ES-I3 (cell line): ENCODE data around the gene PTTG2.
"Not testable (repeated sequence)": the region's sequence is repeated elsewhere in the genome, so short reads cannot be mapped to it uniquely, and the experiment has no call there.

Source experiments
- H3K36me3 ChIP-seq: 2 replicates; pipeline ENCODE4 v1.6.1; 2013; ENCODE audit warnings: mild to moderate bottlenecking, low read length, control low read depth, moderate library complexity; ENCODE audit not compliant: insufficient read depth
- H3K4me1 ChIP-seq: 2 replicates; pipeline ENCODE4 v1.6.1; 2013; ENCODE audit warnings: mild to moderate bottlenecking, control low read depth, low read length; ENCODE audit not compliant: insufficient read depth
- H3K9ac ChIP-seq: 2 replicates; pipeline ENCODE4 v1.6.1; 2013; ENCODE audit warnings: low read depth, mild to moderate bottlenecking, low read length, moderate library complexity
- H3K9me3 ChIP-seq: 2 replicates; pipeline ENCODE4 v1.6.1; 2013; ENCODE audit warnings: mild to moderate bottlenecking, low read length, moderate library complexity; ENCODE audit not compliant: control insufficient read depth, insufficient read depth

The PTTG2 gene

DNA sequence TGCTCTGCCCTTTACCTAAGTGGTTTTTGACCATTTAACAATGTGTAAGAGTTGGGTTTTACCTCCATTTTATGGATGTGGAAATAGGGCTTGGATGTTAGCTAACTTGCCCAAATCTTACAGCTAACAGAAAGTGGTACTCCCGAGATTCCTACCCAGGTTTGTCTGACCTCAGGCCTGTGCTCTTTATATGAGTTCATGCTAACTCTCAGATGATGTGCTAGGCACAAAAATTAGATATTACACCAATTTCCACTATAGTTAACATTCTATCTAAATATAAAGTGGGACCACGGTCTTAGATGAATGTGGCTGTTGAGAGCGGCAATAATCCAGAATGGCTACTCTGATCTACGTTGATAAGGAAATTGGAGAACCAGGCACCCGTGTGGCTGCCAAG, at the start of gene PTTG2:
Gene PTTG2, plus strand, starts transcription at position 301 of the 400 bp plus-strand sequence. Its CDS starts 37 bp downstream, at position 338.
- no peaks in the 10 kb centered on the region for H3K36me3 ChIP-seq
- no peak within 1 kb of the TSS for H3K9ac ChIP-seq
- no peaks in the 10 kb centered on the region for H3K9me3 ChIP-seq
- no peaks in the 10 kb centered on the region for H3K4me1 ChIP-seq

DNA sequence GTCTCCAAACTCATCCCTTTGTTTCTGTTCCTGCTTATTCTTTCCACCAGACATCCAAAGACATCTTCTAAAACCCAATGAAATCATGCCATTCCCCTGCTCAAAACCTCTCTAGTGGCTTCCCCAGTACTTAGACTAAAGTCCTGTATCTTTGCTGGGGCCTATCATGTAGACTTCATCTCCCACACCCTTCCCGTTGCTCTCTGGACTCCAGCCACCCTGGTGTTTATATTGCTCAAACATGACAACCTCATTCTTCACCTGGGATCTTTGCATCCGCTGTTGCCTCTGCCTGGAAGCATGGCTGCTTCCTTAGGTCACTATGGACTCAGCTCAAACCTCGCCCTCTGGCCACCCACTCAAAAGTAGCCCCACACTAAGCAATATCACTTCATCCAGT, 45.7 kb upstream of the PTTG2 start:
- no peak overlapping the region for H3K9ac ChIP-seq
- H3K36me3 ChIP-seq, result no peaks in the 10 kb centered on the region
- H3K9me3 ChIP-seq, result no peaks in the 10 kb centered on the region
- no peaks in the 10 kb centered on the region for H3K4me1 ChIP-seq

DNA sequence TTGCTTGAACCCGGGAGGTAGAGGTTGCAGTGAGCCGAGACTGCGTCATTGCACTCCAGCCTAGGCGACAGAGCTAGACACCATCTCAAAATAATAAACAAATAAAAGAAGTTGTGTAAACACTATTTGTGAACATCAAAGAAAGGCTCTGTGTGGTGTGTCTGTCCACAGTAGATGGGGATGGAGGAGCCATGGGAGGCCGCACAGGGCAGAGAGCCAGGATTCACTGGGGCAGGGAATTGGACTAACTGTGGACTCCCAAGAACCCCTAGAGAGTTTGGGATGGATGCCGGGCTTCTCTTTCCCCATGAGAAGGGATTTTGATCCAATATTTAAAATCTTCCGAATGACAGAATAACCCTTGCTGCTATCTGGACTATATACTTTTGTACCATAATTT, 42.8 kb upstream of the PTTG2 start:
- no peaks in the 10 kb centered on the region for H3K9me3 ChIP-seq
- no peaks in the 10 kb centered on the region for H3K4me1 ChIP-seq

DNA sequence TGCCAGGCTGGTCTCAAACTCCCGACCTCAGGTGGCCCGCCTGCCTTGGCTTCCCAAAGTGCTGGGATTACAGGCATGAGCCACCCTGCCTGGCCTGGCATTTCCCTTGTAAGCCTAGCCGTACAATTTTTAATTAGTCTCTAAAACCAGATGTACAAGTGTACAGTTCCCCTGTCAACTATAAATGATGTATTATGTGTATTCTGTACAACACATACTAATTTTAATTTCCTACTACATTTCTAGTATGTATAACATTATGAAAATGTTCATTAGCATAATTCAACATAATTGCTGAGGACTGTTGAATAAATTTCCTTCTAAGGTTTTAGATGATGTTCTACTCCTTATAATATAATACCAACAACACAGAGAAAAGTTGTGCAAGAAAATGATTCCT, 41.5 kb upstream of the PTTG2 start:
- Histone ChIP-seq H3K9ac (no peak overlapping the region), H3K9me3 (no peaks in the 10 kb centered on the region), H3K4me1 (no peaks in the 10 kb centered on the region), H3K36me3 (no peaks in the 10 kb centered on the region)

More for the DNA sequence above, 42.8 kb upstream of the PTTG2 start:
- H3K9ac ChIP-seq, result no peak overlapping the region
- H3K36me3 ChIP-seq, result no peaks in the 10 kb centered on the region

- Histone ChIP-seq H3K36me3 (no peaks in the 10 kb centered on the region), H3K9me3 (no peaks in the 10 kb centered on the region), H3K4me1 (no peaks in the 10 kb centered on the region), H3K9ac (no peak overlapping the region)
These were observed 37.9 kb upstream of the PTTG2 start for GRCh38 chr4:37922328-37922727.

- H3K9ac ChIP-seq, H3K9me3 ChIP-seq, H3K36me3 ChIP-seq: not testable (repeated sequence)
These were observed 37.1 kb upstream of the PTTG2 start for GRCh38 chr4:37923089-37923488.

GRCh38 chr4:37924946-37925345, 35.3 kb upstream of the PTTG2 start:
- no peaks in the 10 kb centered on the region for H3K4me1 ChIP-seq
- no peaks in the 10 kb centered on the region for H3K9me3 ChIP-seq
- no peaks in the 10 kb centered on the region for H3K36me3 ChIP-seq
- no peak overlapping the region for H3K9ac ChIP-seq

More at GRCh38 chr4:37923089-37923488, 37.1 kb upstream of the PTTG2 start:
- H3K4me1 ChIP-seq, result not testable (repeated sequence)

DNA sequence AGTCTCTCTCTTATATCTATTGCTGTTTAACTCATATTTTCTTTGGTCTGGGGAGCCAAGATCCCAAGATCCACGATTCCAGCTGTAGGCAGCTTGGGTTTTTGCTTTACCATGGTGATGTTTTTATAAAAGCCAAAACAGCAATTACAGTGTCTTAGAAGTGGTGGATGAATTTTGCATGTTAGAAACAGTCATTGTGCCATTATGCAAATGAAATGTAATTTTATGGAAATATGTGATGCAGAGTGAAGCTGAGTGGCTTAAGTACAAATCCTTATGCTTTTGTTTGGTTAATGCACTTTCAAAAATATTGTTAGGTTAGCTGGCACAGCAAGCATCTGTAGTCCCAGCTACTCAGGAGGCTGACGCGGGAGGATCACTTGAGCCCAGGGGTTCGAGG, 32.8 kb upstream of the PTTG2 start:
- Histone ChIP-seq H3K9me3 (no peaks in the 10 kb centered on the region), H3K9ac (no peak overlapping the region)

GRCh38 chr4:37928426-37929416, 31.5 kb upstream of the PTTG2 start:
- Histone ChIP-seq H3K9me3 (no peaks in the 10 kb centered on the region), H3K4me1 (no peaks in the 10 kb centered on the region), H3K9ac (no peak overlapping the region), H3K36me3 (no peaks in the 10 kb centered on the region)

More for the DNA sequence above, 32.8 kb upstream of the PTTG2 start:
- H3K36me3 ChIP-seq, result no peaks in the 10 kb centered on the region
- H3K4me1 ChIP-seq, result no peaks in the 10 kb centered on the region

DNA sequence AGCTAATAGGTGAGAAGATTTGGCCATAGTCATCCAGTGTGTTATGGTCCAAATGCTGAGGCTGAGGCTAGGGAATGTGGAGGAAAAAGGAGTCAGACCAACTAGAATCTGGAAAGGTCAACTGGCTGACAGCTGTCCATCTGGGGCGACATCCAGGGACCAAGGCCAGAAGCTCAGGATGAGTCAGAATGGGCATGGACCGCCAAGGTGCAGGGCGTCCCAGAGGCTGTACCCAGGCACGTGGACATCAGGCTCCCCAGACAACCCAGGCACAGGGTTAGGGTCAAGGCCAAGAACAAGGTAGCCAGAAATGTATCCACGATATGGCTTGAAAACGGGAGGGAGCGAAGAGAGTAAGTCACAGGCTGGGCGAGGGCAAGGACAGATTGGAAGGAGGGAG, 26.1 kb upstream of the PTTG2 start:
- no peaks in the 10 kb centered on the region for H3K36me3 ChIP-seq
- no peaks in the 10 kb centered on the region for H3K9me3 ChIP-seq
- H3K4me1 ChIP-seq, result no peaks in the 10 kb centered on the region
- no peak overlapping the region for H3K9ac ChIP-seq

DNA sequence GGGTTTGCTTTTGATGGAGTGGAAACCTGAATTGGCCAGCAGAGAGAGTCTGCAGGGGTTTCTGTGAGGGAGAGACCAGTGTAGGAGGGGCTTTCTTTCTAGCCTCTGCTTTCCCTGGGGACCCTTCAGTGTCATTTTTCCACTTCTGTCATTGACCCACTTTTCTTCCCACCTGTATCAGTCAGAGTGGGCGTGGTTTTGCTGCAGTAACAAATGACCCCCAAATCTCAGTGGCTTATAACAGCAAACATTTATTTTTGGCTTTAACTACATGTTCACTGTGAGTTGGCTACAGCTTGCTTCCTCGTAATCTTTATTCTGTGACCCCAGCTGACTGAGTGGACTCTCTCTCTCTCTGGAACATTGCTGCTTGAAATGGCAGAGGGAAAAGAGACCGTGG, 25.6 kb upstream of the PTTG2 start:
- no peaks in the 10 kb centered on the region for H3K36me3 ChIP-seq
- H3K9ac ChIP-seq, result no peak overlapping the region
- H3K4me1 ChIP-seq, result no peaks in the 10 kb centered on the region
- H3K9me3 ChIP-seq, result no peaks in the 10 kb centered on the region

DNA sequence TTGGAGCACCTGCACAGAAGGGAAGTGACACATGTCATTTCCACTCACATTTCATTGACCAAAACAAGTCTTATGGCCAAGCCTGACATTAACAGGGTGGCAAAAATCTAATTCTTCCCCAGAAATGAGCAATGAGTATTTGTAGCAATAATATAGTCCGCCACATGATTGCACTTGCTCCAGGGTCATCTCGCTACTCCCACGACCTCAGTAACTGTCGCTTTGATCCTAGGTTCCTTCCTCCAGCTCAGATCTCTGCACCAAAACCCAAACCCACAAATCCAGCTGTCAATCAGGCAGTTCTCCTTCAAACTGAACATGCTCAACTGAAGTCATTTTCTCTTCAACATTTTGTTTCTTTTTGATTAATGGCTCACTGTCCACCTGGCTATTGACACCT, 25.2 kb upstream of the PTTG2 start:
- Histone ChIP-seq H3K36me3 (no peaks in the 10 kb centered on the region), H3K9me3 (no peaks in the 10 kb centered on the region), H3K9ac (no peak overlapping the region), H3K4me1 (no peaks in the 10 kb centered on the region)

- Histone ChIP-seq H3K4me1 (no peaks in the 10 kb centered on the region), H3K9me3 (no peaks in the 10 kb centered on the region), H3K9ac (no peak overlapping the region)
These were observed 23.2 kb upstream of the PTTG2 start for GRCh38 chr4:37936889-37937498.

GRCh38 chr4:37938208-37938607, 22.0 kb upstream of the PTTG2 start:
- Histone ChIP-seq H3K4me1 (no peaks in the 10 kb centered on the region), H3K9ac (no peak overlapping the region), H3K9me3 (no peaks in the 10 kb centered on the region), H3K36me3 (no peaks in the 10 kb centered on the region)

More at GRCh38 chr4:37936889-37937498, 23.2 kb upstream of the PTTG2 start:
- no peaks in the 10 kb centered on the region for H3K36me3 ChIP-seq
